ENCODE measurements around the gene CNOT9.

- TF ChIP-seq CTCF (IDR thresholded peaks at IDR 0.05), result no peak
- TF ChIP-seq POLR2A (IDR thresholded peaks at IDR 0.05), result no peak
Observed at GRCh38 chr2:218523651-218524050, 45.0 kb upstream of the CNOT9 start.
